Endothelial cell of umbilical vein (primary cell): ENCODE results near the gene DENND1A. TPM values are rescaled to one million over a fixed set of nuclear protein-coding genes. Genes with fewer than 3 reads are reported as not detected.

Experiments
- BruUV-seq: library from RNA; stranded (reverse); fragments of 400-500 nt; replicated peaks from 2 replicates; lab custom pipeline; 2021; lab: Mats Ljungman, UMichigan
- CTCF ChIA-PET: fragments of 300-600, 350-600 bp; sonication (Branson Sonifier 250); formaldehyde crosslinking; loops from one replicate; lab custom pipeline; 2021; ENCODE audit warnings: antibody characterized with exemption, inconsistent platforms; lab: Charles Lee
- POLR2A ChIA-PET: fragments of 300-600, 350-600 bp; sonication (Branson Sonifier 250); formaldehyde crosslinking; loops from one replicate; lab custom pipeline; 2021; ENCODE audit warnings: antibody characterized with exemption, inconsistent platforms; lab: Charles Lee
- DNase-seq: peaks from one replicate; pipeline ENCODE4 v3.0.0-alpha.2; 2011; ENCODE audit warnings: low read depth, low spot score
- FAIRE-seq: peaks from 2 replicates; lab custom pipeline; 2011; peaks lifted over from hg19 to GRCh38; lab: Jason Lieb, UNC
- H2AFZ ChIP-seq: 2 replicates; pipeline ENCODE4 v1.6.0; 2012; ENCODE audit warnings: low read depth, low read length, control low read depth, inconsistent platforms
- H3K27ac ChIP-seq: 2 replicates; pipeline ENCODE4 v1.5.1; 2011; ENCODE audit warnings: low read depth, mild to moderate bottlenecking, control low read depth, low read length, moderate library complexity; ENCODE audit not compliant: insufficient read depth
- H3K27me3 ChIP-seq, 2 experiments: 2 replicates each; pipeline versions ENCODE4 v1.6.0 to v1.6.1; 2011; ENCODE audit warnings: low read length in 2 of 2, mixed read lengths in 1 of 2; ENCODE audit not compliant: control insufficient read depth in 2 of 2, insufficient read depth in 2 of 2
- H3K36me3 ChIP-seq, 2 experiments: 2 replicates in 1 of 2; 3 replicates in 1 of 2; pipeline ENCODE4 v1.5.1; 2011; ENCODE audit warnings: low read length in 2 of 2, mild to moderate bottlenecking in 1 of 2, moderate library complexity in 1 of 2; ENCODE audit not compliant: control insufficient read depth in 2 of 2, insufficient read depth in 2 of 2; ENCODE audit errors: extremely low read depth in 1 of 2
- H3K4me1 ChIP-seq: 3 replicates; pipeline ENCODE4 v1.5.1; 2011; ENCODE audit warnings: mild to moderate bottlenecking, low read length; ENCODE audit not compliant: control insufficient read depth, insufficient read depth; ENCODE audit errors: extremely low read depth
- H3K4me2 ChIP-seq: 2 replicates; pipeline ENCODE4 v1.6.1; 2011; ENCODE audit warnings: low read length, control low read depth, mixed read lengths; ENCODE audit not compliant: insufficient read depth
- H3K4me3 ChIP-seq, 3 experiments: fragments of 200-600 bp in 1 of 3; sonication (generic), shearing (Covaris generic) in 1 of 3; replicated peaks in 1 of 3; 2 replicates each; pipeline ENCODE4 v1.5.1; 2011 to 2016; ENCODE audit warnings: control low read depth in 3 of 3, low read length in 3 of 3, mild to moderate bottlenecking in 2 of 3, inconsistent platforms in 1 of 3, low read depth in 1 of 3, moderate library complexity in 1 of 3; ENCODE audit not compliant: insufficient read depth in 1 of 3
- H3K79me2 ChIP-seq: 2 replicates; pipeline ENCODE4 v1.6.0; 2012; ENCODE audit warnings: low read length, inconsistent platforms; ENCODE audit not compliant: control insufficient read depth, insufficient read depth
- H3K9ac ChIP-seq: replicated peaks from 2 replicates; pipeline ENCODE3; 2011; ENCODE audit warnings: low read length, control low read depth; ENCODE audit not compliant: insufficient read depth; ENCODE audit errors: extremely low read depth
- H3K9me1 ChIP-seq: replicated peaks from 3 replicates; pipeline ENCODE4 v1.6.0; 2011; ENCODE audit warnings: mild to moderate bottlenecking, low read length; ENCODE audit not compliant: control insufficient read depth, insufficient read depth; ENCODE audit errors: extremely low read depth
- H3K9me3 ChIP-seq: replicated peaks from 2 replicates; pipeline ENCODE4 v1.5.1; 2012; ENCODE audit warnings: low read length, inconsistent platforms; ENCODE audit not compliant: control insufficient read depth, insufficient read depth
- H4K20me1 ChIP-seq: replicated peaks from 2 replicates; pipeline ENCODE3; 2011; ENCODE audit warnings: mild to moderate bottlenecking, low read length; ENCODE audit not compliant: control insufficient read depth, insufficient read depth; ENCODE audit errors: extremely low read depth
- CTCF ChIP-seq, 2 donors: IDR thresholded peaks; 1 replicate in 1 of 2; 2 replicates in 1 of 2; pipeline ENCODE4 v1.5.1; 2011; ENCODE audit warnings: low read length in 2 of 2, mild to moderate bottlenecking in 2 of 2, moderate library complexity in 2 of 2, control low read depth in 1 of 2, inconsistent platforms in 1 of 2, low read depth in 1 of 2; ENCODE audit not compliant: insufficient read depth in 1 of 2; ENCODE audit errors: extremely low read depth in 1 of 2
- EZH2 ChIP-seq: IDR thresholded peaks from 2 replicates; pipeline ENCODE4 v1.6.1; 2012; ENCODE audit warnings: borderline replicate concordance, low read depth, mild to moderate bottlenecking, moderate library complexity, low read length, inconsistent platforms; ENCODE audit not compliant: severe bottlenecking
- FOS ChIP-seq: IDR thresholded peaks from 2 replicates; pipeline ENCODE4 v1.6.1; 2011; ENCODE audit warnings: mild to moderate bottlenecking, low read length, moderate library complexity, borderline replicate concordance; ENCODE audit not compliant: insufficient read depth
- GATA2 ChIP-seq: IDR thresholded peaks from 2 replicates; pipeline ENCODE4 v1.7.0; 2011; ENCODE audit warnings: low read depth, mild to moderate bottlenecking, moderate library complexity, mixed read lengths, low read length; ENCODE audit not compliant: insufficient read length, insufficient read depth
- JUN ChIP-seq: IDR thresholded peaks from 2 replicates; pipeline ENCODE4 v1.6.1; 2011; ENCODE audit warnings: borderline replicate concordance, low read depth; ENCODE audit not compliant: insufficient read length, insufficient read depth
- MYC ChIP-seq: IDR thresholded peaks from one replicate; pipeline ENCODE4 v1.6.1; 2011; ENCODE audit warnings: mild to moderate bottlenecking, low read depth, low read length
- POLR2A ChIP-seq: IDR thresholded peaks from 2 replicates; pipeline ENCODE4 v1.6.1; 2012; ENCODE audit warnings: low read depth, mild to moderate bottlenecking, control low read depth, low read length
- POLR2AphosphoS5 ChIP-seq: IDR thresholded peaks from 2 replicates; pipeline ENCODE4 v1.6.1; 2012; ENCODE audit warnings: low read depth, mild to moderate bottlenecking, control low read depth, low read length, moderate library complexity; ENCODE audit not compliant: insufficient read depth
- dilution Hi-C: fragments of 300-500 bp; cut with MboI; formaldehyde crosslinking; loops from one replicate; pipeline ENCODE4 v1.15.0; 2019; ENCODE audit warnings: low sequenced_read_pairs; ENCODE audit not compliant: extremely low pct_ligation_motif_present
- intact Hi-C: fragments of 100-400 bp; cut with micrococcal nuclease; formaldehyde crosslinking; loops from one replicate; pipeline ENCODE4 v1.10.0; 2022
- polyA plus RNA-seq, 4 experiments: library from polyadenylated mRNA; depleted of rRNA in 3 of 4; stranded (reverse) in 3 of 4; unstranded in 1 of 4; fragments of >200 nt; gene quantifications; 2 replicates each; pipeline versions ENCODE4 v1.2.1 to v1.2.3, GENCODE V29; 2011 to 2012; ENCODE audit warnings: missing spikeins in 1 of 4
- total RNA-seq: library from RNA; stranded (reverse); gene quantifications from 2 replicates; pipeline ENCODE4 v1.2.3, GENCODE V29; 2021
- TF ChIP-seq, protein P1 (sequence below): IDR thresholded peaks from 2 replicates; pipeline ENCODE4 v1.6.1; 2011; ENCODE audit not compliant: insufficient read depth, insufficient read length

Gene DENND1A
- total and polyA plus RNA-seq, 2 donors (not counting 3 experiments of a cell fraction or from before 2014, with no cell fraction given) = 18.5 to 24.5 TPM

DNA sequence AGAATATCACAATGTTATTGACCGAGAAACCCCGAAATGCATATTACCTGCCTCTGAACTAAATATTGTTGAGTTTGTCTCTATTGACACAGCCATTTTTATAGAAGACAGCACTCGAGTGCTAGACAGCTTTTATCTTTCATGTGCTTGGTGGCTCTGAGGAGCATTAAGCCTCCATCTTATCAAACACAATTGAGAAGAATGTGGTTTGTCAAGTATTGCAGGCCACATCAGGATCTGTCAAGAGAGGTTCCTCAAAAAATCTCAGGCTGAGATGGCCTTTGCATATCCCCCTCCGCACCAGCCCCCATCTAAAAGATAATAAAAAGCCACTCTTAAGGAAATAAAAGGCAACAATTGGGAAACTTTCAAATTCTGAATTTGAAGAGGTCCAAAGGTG lies 284.8 kb downstream of the DENND1A start:
- intact Hi-C loops (no loop called here), dilution Hi-C loops (no loop called here)
- H4K20me1 ChIP-seq = no peaks in the 10 kb centered on the region
- H3K9me3 ChIP-seq = no peaks in the 10 kb centered on the region
- no peaks in the 10 kb centered on the region for H3K79me2 ChIP-seq
- H3K4me3 ChIP-seq = no peak overlapping the region
- no peak overlapping the region for H3K4me2 ChIP-seq
- FAIRE-seq (no peak), DNase-seq (no peak)
- H3K27ac ChIP-seq = no peak overlapping the region
- ChIA-PET POLR2A (no interaction called here), CTCF (no interaction called here)
- H3K9me1 ChIP-seq = no peaks in the 10 kb centered on the region
- no peak for TF ChIP-seq EZH2
- no peak for TF ChIP-seq FOS
- TF ChIP-seq POLR2AphosphoS5 = no peak
- TF ChIP-seq GATA2 = no peak
- no peak for TF ChIP-seq MYC
- TF ChIP-seq JUN = no peak
- TF ChIP-seq, protein P1, sequence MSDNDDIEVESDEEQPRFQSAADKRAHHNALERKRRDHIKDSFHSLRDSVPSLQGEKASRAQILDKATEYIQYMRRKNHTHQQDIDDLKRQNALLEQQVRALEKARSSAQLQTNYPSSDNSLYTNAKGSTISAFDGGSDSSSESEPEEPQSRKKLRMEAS = no peak
- TF ChIP-seq POLR2A = no peak
- no peak for TF ChIP-seq CTCF (IDR thresholded peaks at IDR 0.05; ENCODE audit: extremely low read depth in 1 of 2, insufficient read depth in 1 of 2, low read depth in 1 of 2, low read length in 2 of 2)
- H3K36me3 ChIP-seq = no peaks in the 10 kb centered on the region
- BruUV-seq = no TSS peak
- no peaks in the 10 kb centered on the region for H3K4me1 ChIP-seq
- H3K9ac ChIP-seq = no peak overlapping the region
- no peaks in the 10 kb centered on the region for H3K27me3 ChIP-seq
- no peak overlapping the region for H2AFZ ChIP-seq
